Neuronal stem cell (in vitro differentiated cells): ENCODE results near the gene C3orf22. TPM values are rescaled to one million over a fixed set of nuclear protein-coding genes. Genes with fewer than 3 reads are reported as not detected.

Experiments
- DNase-seq: peaks from one replicate; pipeline ENCODE4 v3.0.0-alpha.2; 2013; ENCODE audit warnings: low spot score
- H2AFZ ChIP-seq: one replicate; pipeline ENCODE4 v1.6.1; 2013; ENCODE audit warnings: mild to moderate bottlenecking, low read length, inconsistent platforms
- H2AK5ac ChIP-seq: 2 replicates; pipeline ENCODE4 v1.6.1; 2013; ENCODE audit warnings: low read depth, mild to moderate bottlenecking, inconsistent platforms, low read length, moderate library complexity, mixed read lengths
- H2BK120ac ChIP-seq: 2 replicates; pipeline ENCODE4 v1.6.1; 2013; ENCODE audit warnings: low read depth, mild to moderate bottlenecking, inconsistent platforms, low read length, moderate library complexity, mixed read lengths
- H2BK12ac ChIP-seq: one replicate; pipeline ENCODE4 v1.6.1; 2013; ENCODE audit warnings: low read length, inconsistent platforms
- H2BK15ac ChIP-seq: 2 replicates; pipeline ENCODE4 v1.6.1; 2013; ENCODE audit warnings: mild to moderate bottlenecking, low read length, inconsistent platforms, mixed read lengths
- H2BK5ac ChIP-seq: one replicate; pipeline ENCODE4 v1.6.1; 2013; ENCODE audit warnings: inconsistent platforms, mild to moderate bottlenecking, low read length, moderate library complexity
- H3K14ac ChIP-seq: one replicate; pipeline ENCODE4 v1.6.1; 2013; ENCODE audit warnings: low read length, inconsistent platforms
- H3K18ac ChIP-seq: 2 replicates; pipeline ENCODE4 v1.6.1; 2013; ENCODE audit warnings: low read length, inconsistent platforms
- H3K23ac ChIP-seq: 2 replicates; pipeline ENCODE4 v1.6.1; 2013; ENCODE audit warnings: low read depth, mild to moderate bottlenecking, mixed read lengths, low read length, inconsistent platforms; ENCODE audit not compliant: poor library complexity
- H3K27ac ChIP-seq: replicated peaks from 3 replicates; pipeline ENCODE4 v1.5.1; 2013; ENCODE audit warnings: low read length, inconsistent platforms
- H3K27me3 ChIP-seq, 3 experiments: 2 replicates each; pipeline ENCODE4 v1.6.1; 2013; ENCODE audit warnings: low read length in 3 of 3, mild to moderate bottlenecking in 2 of 3, inconsistent platforms in 1 of 3, low read depth in 1 of 3, mixed read lengths in 1 of 3, moderate library complexity in 1 of 3; ENCODE audit not compliant: control insufficient read depth in 3 of 3, insufficient read depth in 3 of 3
- H3K36me3 ChIP-seq, 2 donors: replicated peaks in 1 of 2; 2 replicates each; pipeline ENCODE4 v1.6.1; 2013; ENCODE audit warnings: low read length in 2 of 2; ENCODE audit not compliant: control insufficient read depth in 2 of 2, insufficient read depth in 2 of 2
- H3K4ac ChIP-seq: 2 replicates; pipeline ENCODE4 v1.6.1; 2013; ENCODE audit warnings: inconsistent platforms, mild to moderate bottlenecking, low read length, moderate library complexity
- H3K4me1 ChIP-seq, 2 donors: 1 replicate in 1 of 2; 2 replicates in 1 of 2; pipeline ENCODE4 v1.6.1; 2013; ENCODE audit warnings: low read length in 2 of 2, low read depth in 1 of 2; ENCODE audit not compliant: control insufficient read depth in 2 of 2, insufficient read depth in 1 of 2
- H3K4me2 ChIP-seq: one replicate; pipeline ENCODE4 v1.6.1; 2013; ENCODE audit warnings: mild to moderate bottlenecking, low read length, inconsistent platforms; ENCODE audit not compliant: insufficient read depth, poor library complexity, severe bottlenecking
- H3K4me3 ChIP-seq, 2 donors: 2 replicates each; pipeline ENCODE4 v1.5.1; 2013; ENCODE audit warnings: low read length in 2 of 2, mild to moderate bottlenecking in 2 of 2, inconsistent platforms in 1 of 2, moderate library complexity in 1 of 2
- H3K79me1 ChIP-seq: one replicate; pipeline ENCODE4 v1.6.1; 2013; ENCODE audit warnings: low read depth, mild to moderate bottlenecking, inconsistent platforms, low read length, moderate library complexity
- H3K9ac ChIP-seq: one replicate; pipeline ENCODE4 v1.6.1; 2013; ENCODE audit warnings: mild to moderate bottlenecking, low read depth, low read length, inconsistent platforms; ENCODE audit not compliant: poor library complexity
- H3K9me3 ChIP-seq, 2 donors: replicated peaks in 1 of 2; 2 replicates each; pipeline versions ENCODE3 to v1.6.1; 2013; ENCODE audit warnings: low read length in 2 of 2, mild to moderate bottlenecking in 2 of 2, inconsistent platforms in 1 of 2, low read depth in 1 of 2, mixed read lengths in 1 of 2, moderate library complexity in 1 of 2; ENCODE audit not compliant: control insufficient read depth in 2 of 2, insufficient read depth in 1 of 2
- H4K8ac ChIP-seq: one replicate; pipeline ENCODE4 v1.6.1; 2013; ENCODE audit warnings: low read depth, mild to moderate bottlenecking, inconsistent platforms, low read length, moderate library complexity
- H4K91ac ChIP-seq: one replicate; pipeline ENCODE4 v1.6.1; 2013; ENCODE audit warnings: low read length, low read depth, mild to moderate bottlenecking, inconsistent platforms; ENCODE audit not compliant: poor library complexity
- WGBS, 2 donors: extraction: QIAGEN DNeasy Blood & Tissue Kit; methylation state at CpG; one replicate each; pipeline ENCODE4 v1.1.7; 2013; ENCODE audit warnings: missing lambda C conversion rate in 2 of 2, mixed read lengths in 1 of 2; ENCODE audit not compliant: insufficient read length in 2 of 2, insufficient replicate concordance in 1 of 2; ENCODE audit errors: extremely low coverage in 2 of 2; 5-methylcytosine and 5-hydroxymethylcytosine counted together
- small RNA-seq: library from polyadenylated mRNA; stranded (forward); fragments of <200 nt; extraction: miRNeasy Mini kit (QIAGEN cat#:217004); gene quantifications from one replicate; pipeline ENCODE3, GENCODE V24; 2013; ENCODE audit not compliant: insufficient read depth

C3orf22 gene

DNA sequence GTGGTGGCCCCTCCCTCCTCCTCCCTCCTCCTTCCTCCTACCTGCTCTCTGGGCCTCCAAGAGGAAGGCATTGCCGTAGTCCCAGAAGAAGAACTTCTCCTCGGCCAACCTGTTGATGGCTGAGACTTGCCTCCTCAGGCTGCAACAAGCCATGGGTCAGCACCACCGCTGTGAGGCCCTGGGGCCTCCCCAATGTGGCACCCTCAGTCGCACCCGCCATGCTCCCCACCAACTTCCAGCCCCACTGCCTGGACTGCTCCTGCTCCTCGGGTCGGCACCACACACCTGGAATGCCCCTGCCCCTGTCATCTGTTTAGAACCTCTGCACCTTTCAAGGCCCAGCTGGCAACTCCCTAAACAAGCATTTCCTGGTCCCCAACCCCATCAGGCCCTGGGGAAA, 58.7 kb downstream of the C3orf22 start:
- WGBS, 2 donors: no CpG with 5 or more reads among the region's 7 CpGs
- Histone ChIP-seq H3K9me3 (peaks cover 0 to 3% of the 10 kb centered on the region in 2 donors), H2BK12ac (no peak overlapping the region), H4K91ac (no peak overlapping the region), H3K14ac (no peak overlapping the region), H3K79me1 (no peaks in the 10 kb centered on the region), H2BK5ac (peak overlapping the region; percentile 49), H3K9ac (no peak overlapping the region), H3K36me3 (no peaks in the 10 kb centered on the region), H2BK120ac (no peak overlapping the region), H4K8ac (no peak overlapping the region), H3K18ac (peak overlapping the region; percentile 74), H2AFZ (no peak overlapping the region), H2BK15ac (peak overlapping the region; percentile 86), H3K27me3 (peaks cover 0 to 6% (median 0%) of the 10 kb centered on the region in 3 experiments), H2AK5ac (peak overlapping the region; percentile 92), H3K4me2 (no peak overlapping the region), H3K27ac (no peak overlapping the region), H3K23ac (no peak overlapping the region), H3K4me3 (no peak overlapping the region), H3K4ac (no peak overlapping the region), H3K4me1 (peaks cover 4 to 19% of the 10 kb centered on the region in 2 donors)
- no peak for DNase-seq

Small RNA genes lying within 50 kb of the gene (small RNA-seq; reads per million reads assigned to genes)
- gene RNA5SP138: not detected
